GM12874 (cell line): Measurements from ENCODE around the gene IL15RA.

Experiments used
- CTCF ChIP-seq: IDR thresholded peaks from 2 replicates; pipeline ENCODE4 v1.5.1; 2011; ENCODE audit warnings: low read depth, mild to moderate bottlenecking, control low read depth, low read length, moderate library complexity; ENCODE audit not compliant: insufficient read depth

Gene IL15RA

GRCh38 chr10:5977471-5978229 is at the start of gene IL15RA:
IL15RA (minus strand) TSS chr10:5977543; CDS start chr10:5977492, 51 bp downstream.
- TF ChIP-seq CTCF, result peak; percentile 44

GRCh38 chr10:6025683-6026255 is 48.4 kb upstream of the IL15RA start:
- no peak for TF ChIP-seq CTCF

- TF ChIP-seq CTCF, result no peak
Measured at GRCh38 chr10:6024334-6024682, 47.0 kb upstream of the IL15RA start.

- no peak for TF ChIP-seq CTCF
Measured at GRCh38 chr10:6023661-6024333, 46.5 kb upstream of the IL15RA start.

GRCh38 chr10:6022660-6023059 is 45.3 kb upstream of the IL15RA start:
- TF ChIP-seq CTCF, result no peak

- TF ChIP-seq CTCF, result no peak
Measured at GRCh38 chr10:6020826-6021225, 43.5 kb upstream of the IL15RA start.

- no peak for TF ChIP-seq CTCF
Measured at GRCh38 chr10:6019796-6020195, 42.5 kb upstream of the IL15RA start.
